Measurements from ENCODE around the gene PPT2. TPM values are rescaled to one million over a fixed set of nuclear protein-coding genes. Genes with fewer than 3 reads are reported as not detected.
"Not testable (repeated sequence)": the region's sequence is repeated elsewhere in the genome, so short reads cannot be mapped to it uniquely, and the experiment has no call there.

PPT2 gene
- total RNA-seq, 2 donors from 2014 or later: 8.1 to 9.2 TPM

- H3K27me3 Mint-ChIP-seq; ATAC-seq; DNase-seq; H3K9me3 ChIP-seq (ENCODE audit: control insufficient read depth, low read length, poor library complexity, severe bottlenecking): not testable (repeated sequence)
- Mint-ChIP-seq H3K4me3 (peak overlapping the region; percentile 98), H3K36me3 (ENCODE audit: low read depth) (peaks cover 20% of the 10 kb centered on the region), H3K4me1 (peaks cover 48% of the 10 kb centered on the region), H3K27ac (peak overlapping the region; percentile 98)
These were observed 33.9 kb downstream of the PPT2 start for GRCh38 chr6:32187725-32188380.

- Mint-ChIP-seq H3K27me3 (no peaks in the 10 kb centered on the region), H3K36me3 (ENCODE audit: low read depth) (peaks cover 20% of the 10 kb centered on the region), H3K27ac (peak overlapping the region; percentile 98), H3K4me3 (peak overlapping the region; percentile 98), H3K4me1 (peaks cover 53% of the 10 kb centered on the region)
- no peaks in the 10 kb centered on the region for H3K9me3 ChIP-seq (ENCODE audit: control insufficient read depth, low read length, poor library complexity, severe bottlenecking)
- DNase-seq (no peak), ATAC-seq (no peak)
These were observed 34.6 kb downstream of the PPT2 start for GRCh38 chr6:32188381-32189068.

DNA sequence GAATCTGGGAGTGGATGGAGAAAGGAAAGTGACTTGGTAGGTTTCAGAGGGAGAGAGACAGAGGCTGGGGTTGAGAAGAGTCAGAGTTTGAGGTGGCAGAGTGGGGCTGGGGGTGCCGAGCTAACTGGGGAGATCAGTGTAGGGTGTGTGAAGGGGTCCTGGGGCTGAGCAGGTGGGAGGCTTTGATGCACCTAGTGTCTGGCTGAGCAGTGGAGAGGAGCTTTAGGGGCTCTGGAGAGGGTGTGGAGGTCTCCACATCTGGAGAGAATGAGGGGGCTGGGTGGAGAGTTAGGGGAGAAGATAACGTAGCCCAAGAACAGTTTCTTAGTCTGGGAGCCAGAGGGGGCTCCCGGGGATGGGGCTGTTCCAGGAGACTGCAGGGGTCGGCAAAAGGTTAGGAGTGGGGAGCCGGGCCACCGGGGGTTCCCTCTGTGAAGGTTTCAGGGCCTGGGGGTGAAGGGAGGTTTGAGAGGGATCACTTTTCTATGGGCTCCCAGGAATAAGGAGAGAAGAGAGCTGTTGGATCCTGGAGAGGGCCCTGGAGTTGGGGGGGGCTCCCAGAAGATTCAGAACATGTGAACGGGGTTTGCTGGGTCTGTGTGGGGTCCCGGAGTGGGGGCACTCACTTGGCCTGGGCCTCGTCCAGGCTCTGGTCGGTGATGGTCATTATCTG is 35.3 kb downstream of the PPT2 start:
- peak overlapping the region; percentile 98 for H3K27ac Mint-ChIP-seq
- H3K4me3 Mint-ChIP-seq: peak overlapping the region; percentile 98
- H3K4me1 Mint-ChIP-seq: peaks cover 57% of the 10 kb centered on the region
- DNase-seq (no peak), ATAC-seq (no peak)
- H3K36me3 Mint-ChIP-seq (ENCODE audit: low read depth): peaks cover 20% of the 10 kb centered on the region
- no peaks in the 10 kb centered on the region for H3K9me3 ChIP-seq (ENCODE audit: control insufficient read depth, low read length, poor library complexity, severe bottlenecking)
- H3K27me3 Mint-ChIP-seq: no peaks in the 10 kb centered on the region

DNA sequence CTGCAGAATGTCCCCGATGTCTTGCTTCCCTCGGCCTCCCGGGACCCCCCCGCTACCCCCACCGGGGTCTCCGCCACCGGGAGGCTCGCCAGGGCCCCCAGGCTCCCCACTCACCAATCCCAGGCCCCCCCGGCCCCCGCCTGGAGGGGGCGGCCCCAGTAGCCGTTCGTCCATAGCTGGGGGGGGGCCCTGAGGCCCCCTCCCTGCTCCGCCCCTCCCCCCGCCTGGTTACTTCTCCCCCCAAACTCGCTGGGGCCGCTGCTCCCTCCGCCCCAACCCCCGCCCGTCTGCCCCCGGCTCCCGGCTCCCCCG is 35.8 kb downstream of the PPT2 start:
- H3K4me3 Mint-ChIP-seq: peak overlapping the region; percentile 99
- H3K27me3 Mint-ChIP-seq: no peaks in the 10 kb centered on the region
- ATAC-seq (no peak), DNase-seq (no peak)
- peak overlapping the region; percentile 98 for H3K27ac Mint-ChIP-seq
- H3K9me3 ChIP-seq (ENCODE audit: control insufficient read depth, low read length, poor library complexity, severe bottlenecking): no peaks in the 10 kb centered on the region
- peaks cover 20% of the 10 kb centered on the region for H3K36me3 Mint-ChIP-seq (ENCODE audit: low read depth)
- peaks cover 60% of the 10 kb centered on the region for H3K4me1 Mint-ChIP-seq

- H3K27me3 Mint-ChIP-seq: no peaks in the 10 kb centered on the region
- peaks cover 65% of the 10 kb centered on the region for H3K4me1 Mint-ChIP-seq
- peak within 1 kb of the TSS; percentile 99 for H3K4me3 Mint-ChIP-seq
- peak; percentile 63 for ATAC-seq
- H3K27ac Mint-ChIP-seq: peak within 1 kb of the TSS; percentile 98
- peak; percentile 47 to 73 (median 65) for DNase-seq
- H3K9me3 ChIP-seq (ENCODE audit: control insufficient read depth, low read length, poor library complexity, severe bottlenecking): no peaks in the 10 kb centered on the region
- H3K36me3 Mint-ChIP-seq (ENCODE audit: low read depth): peaks cover 20% of the 10 kb centered on the region
These were observed 36.3 kb downstream of the PPT2 start, which contains the start of gene PBX2 for GRCh38 chr6:32190054-32190851. Gene PBX2, minus strand, starts transcription at chr6:32190202. Its CDS starts 287 bp downstream, at chr6:32189915.

- ATAC-seq (no peak), DNase-seq (no peak)
- Mint-ChIP-seq H3K27me3 (no peaks in the 10 kb centered on the region), H3K27ac (peak overlapping the region; percentile 98), H3K36me3 (ENCODE audit: low read depth) (peaks cover 16% of the 10 kb centered on the region), H3K4me3 (peak overlapping the region; percentile 99), H3K4me1 (peaks cover 62% of the 10 kb centered on the region)
- H3K9me3 ChIP-seq (ENCODE audit: control insufficient read depth, low read length, poor library complexity, severe bottlenecking): no peaks in the 10 kb centered on the region
These were observed 37.2 kb downstream of the PPT2 start for GRCh38 chr6:32190911-32191677.

GRCh38 chr6:32191696-32192607 is 38.0 kb downstream of the PPT2 start:
- H3K4me1 Mint-ChIP-seq: peaks cover 60% of the 10 kb centered on the region
- no peaks in the 10 kb centered on the region for H3K9me3 ChIP-seq (ENCODE audit: control insufficient read depth, low read length, poor library complexity, severe bottlenecking)
- H3K4me3 Mint-ChIP-seq: peak overlapping the region; percentile 99
- ATAC-seq (no peak), DNase-seq (peak in 1 of 3 donors; percentile 45)
- H3K27ac Mint-ChIP-seq: peak overlapping the region; percentile 98
- peaks cover 12% of the 10 kb centered on the region for H3K36me3 Mint-ChIP-seq (ENCODE audit: low read depth)
- H3K27me3 Mint-ChIP-seq: no peaks in the 10 kb centered on the region

DNA sequence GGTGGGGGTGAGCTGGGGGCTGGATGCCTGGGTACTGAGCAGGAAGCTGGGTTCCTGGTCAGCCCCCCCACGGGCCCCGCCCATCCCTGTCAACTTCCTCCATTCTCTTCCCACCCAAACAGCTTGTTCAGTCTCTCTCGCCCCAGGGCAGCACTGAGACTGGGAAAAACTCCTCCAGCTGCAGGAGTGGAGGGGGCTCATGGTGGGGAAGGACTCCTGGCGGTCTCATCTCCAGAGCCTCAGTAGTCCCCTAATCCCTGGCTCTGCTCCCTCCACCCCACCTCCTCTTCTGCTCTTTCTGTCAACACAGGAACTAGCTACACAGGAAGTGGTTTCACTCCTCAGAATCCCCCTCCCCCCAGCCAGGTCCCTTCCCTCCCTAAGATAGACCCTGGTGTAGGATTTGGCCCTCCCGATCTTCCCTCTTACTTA is 38.7 kb downstream of the PPT2 start, which contains the start of gene GPSM3:
Gene GPSM3, minus strand, starts transcription at position 36 of the 432 bp plus-strand sequence. CDS start 130 bp downstream, outside the sequence.
- no peaks in the 10 kb centered on the region for H3K9me3 ChIP-seq (ENCODE audit: control insufficient read depth, low read length, poor library complexity, severe bottlenecking)
- peak within 1 kb of the TSS; percentile 99 for H3K4me3 Mint-ChIP-seq
- H3K36me3 Mint-ChIP-seq (ENCODE audit: low read depth): peaks cover 12% of the 10 kb centered on the region
- peak in 1 of 3 donors; percentile 44 for DNase-seq
- H3K27ac Mint-ChIP-seq: peak within 1 kb of the TSS; percentile 98
- ATAC-seq: no peak
- H3K27me3 Mint-ChIP-seq: no peaks in the 10 kb centered on the region
- peaks cover 55% of the 10 kb centered on the region for H3K4me1 Mint-ChIP-seq

- DNase-seq; H3K27me3 Mint-ChIP-seq; H3K9me3 ChIP-seq (ENCODE audit: control insufficient read depth, low read length, poor library complexity, severe bottlenecking); ATAC-seq: not testable (repeated sequence)
- Mint-ChIP-seq H3K4me3 (peak overlapping the region; percentile 99), H3K27ac (peak overlapping the region; percentile 98), H3K4me1 (peaks cover 52% of the 10 kb centered on the region), H3K36me3 (ENCODE audit: low read depth) (peaks cover 12% of the 10 kb centered on the region)
These were observed 39.2 kb downstream of the PPT2 start for GRCh38 chr6:32193096-32193495.

DNA sequence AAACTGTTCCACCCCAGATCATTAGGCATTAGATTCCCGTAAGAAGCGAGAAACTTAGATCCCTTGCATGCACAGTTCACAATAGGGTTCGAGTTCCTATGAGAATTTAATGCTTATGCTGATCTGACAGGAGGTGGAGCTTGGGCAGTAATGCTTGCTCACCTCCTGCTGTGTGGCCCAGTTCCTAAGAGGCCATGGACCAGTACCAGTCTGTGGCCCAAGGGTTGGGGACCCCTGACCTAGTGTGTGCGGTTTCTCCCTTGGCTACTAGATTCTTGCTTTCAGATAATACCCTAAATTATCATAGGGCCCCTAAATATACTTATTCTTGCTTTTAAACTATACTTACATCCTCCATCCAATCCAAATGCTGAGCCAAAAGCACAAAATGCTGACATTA is 40.4 kb downstream of the PPT2 start:
- Mint-ChIP-seq H3K4me1 (peaks cover 43% of the 10 kb centered on the region), H3K36me3 (ENCODE audit: low read depth) (peaks cover 7% of the 10 kb centered on the region), H3K27me3 (no peaks in the 10 kb centered on the region), H3K27ac (peak overlapping the region; percentile 94), H3K4me3 (peak overlapping the region; percentile 92)
- DNase-seq (no peak), ATAC-seq (no peak)
- H3K9me3 ChIP-seq (ENCODE audit: control insufficient read depth, low read length, poor library complexity, severe bottlenecking): no peaks in the 10 kb centered on the region

DNA sequence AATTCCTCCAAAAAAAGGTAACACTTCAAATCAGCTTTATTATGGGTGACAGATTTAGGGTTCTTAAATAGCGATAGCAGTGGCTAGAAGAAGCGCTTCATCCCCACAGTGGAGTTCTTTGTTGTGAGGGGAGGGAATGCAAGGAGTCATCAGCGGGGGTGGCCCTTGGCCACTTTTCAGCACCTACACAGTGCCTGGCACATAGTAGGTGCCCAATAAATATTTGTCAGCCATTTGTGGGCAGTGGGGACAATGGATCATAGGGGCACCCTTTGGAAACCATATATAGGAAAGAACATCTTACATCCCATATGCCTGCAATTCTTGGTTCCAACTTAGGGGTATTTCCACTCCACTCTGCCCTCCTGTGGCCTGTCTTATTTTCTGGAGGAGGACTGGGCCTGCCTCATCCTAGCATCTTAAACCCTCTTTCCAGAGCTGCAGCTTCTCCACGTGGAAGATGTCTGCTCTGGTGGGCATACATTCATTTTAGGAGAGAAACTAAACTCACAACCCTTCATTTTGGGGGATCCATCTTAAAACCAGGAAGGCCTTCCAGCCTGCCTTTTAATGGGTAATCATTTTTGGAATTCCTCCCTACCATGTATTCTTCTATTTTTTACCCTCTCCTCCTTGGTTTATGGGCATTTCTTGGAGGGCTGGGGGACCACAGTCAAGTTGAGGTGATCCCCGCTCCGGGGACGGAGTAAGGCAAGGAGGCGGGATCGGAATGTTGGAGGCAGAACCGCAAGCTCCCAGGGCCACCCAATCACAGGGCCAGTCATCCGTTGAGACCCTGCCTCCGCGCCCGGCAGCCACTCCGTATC is 41.1 kb downstream of the PPT2 start:
- Mint-ChIP-seq H3K36me3 (ENCODE audit: low read depth) (peaks cover 7% of the 10 kb centered on the region), H3K27ac (peak overlapping the region; percentile 94), H3K27me3 (no peaks in the 10 kb centered on the region), H3K4me3 (peak overlapping the region; percentile 92), H3K4me1 (peaks cover 42% of the 10 kb centered on the region)
- ATAC-seq (no peak), DNase-seq (no peak)
- no peaks in the 10 kb centered on the region for H3K9me3 ChIP-seq (ENCODE audit: control insufficient read depth, low read length, poor library complexity, severe bottlenecking)

All from T-helper 17 cell (primary cell).